ENCODE results near the gene MRPL16.

- TF ChIP-seq CTCF (IDR thresholded peaks at IDR 0.05) (no peak), POLR2A (IDR thresholded peaks at IDR 0.05) (no peak)
These were observed 33.5 kb downstream of the MRPL16 start for GRCh38 chr11:59777104-59777503.

Measured in heart left ventricle (tissue), 13 donors.